ENCODE measurements around the gene PDGFA.

Gene PDGFA

DNA sequence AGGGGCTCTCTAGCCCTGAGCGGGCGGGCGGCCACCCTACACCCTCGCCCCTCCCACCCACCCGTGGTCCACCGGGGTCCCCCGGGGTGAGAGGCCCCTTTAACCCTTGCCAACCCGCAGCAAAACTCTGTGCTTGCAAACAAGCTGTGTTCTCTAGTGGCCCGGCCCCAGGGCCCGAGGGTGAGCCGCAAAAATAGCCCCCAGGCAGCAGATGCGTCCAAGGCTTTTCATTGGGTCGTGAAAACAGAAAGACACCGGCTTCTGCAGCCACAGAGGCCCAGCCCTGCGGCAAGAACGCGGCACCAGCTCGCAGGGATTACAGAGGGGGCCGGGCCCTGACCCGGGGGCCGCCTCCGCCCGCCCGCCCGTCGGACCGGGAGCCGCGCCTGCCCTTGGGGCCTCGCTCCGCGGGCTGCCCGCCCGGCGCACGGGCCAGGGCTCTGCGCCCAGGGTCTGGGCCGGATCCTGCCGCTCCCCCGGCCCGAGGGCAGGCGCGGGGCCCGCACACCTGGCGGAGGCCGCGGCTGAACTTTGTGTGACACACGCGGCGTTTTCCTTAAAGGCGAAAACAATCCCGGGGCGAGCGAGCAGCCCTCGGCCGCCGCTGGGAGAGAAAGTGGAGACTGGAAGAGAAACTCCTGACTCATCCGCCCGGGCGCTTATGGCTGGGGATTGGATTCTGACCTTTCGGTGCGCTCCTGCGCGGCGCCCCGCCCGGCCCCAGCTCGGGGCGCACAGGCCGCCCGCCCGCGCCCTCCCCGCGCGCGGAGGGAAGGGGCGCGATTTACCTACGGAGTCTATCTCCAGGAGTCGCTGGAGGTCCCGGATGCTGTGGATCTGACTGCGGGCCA is 2.8 kb downstream of the PDGFA start:
- DNase-seq (ENCODE audit: low spot score): peak; percentile 77

DNA sequence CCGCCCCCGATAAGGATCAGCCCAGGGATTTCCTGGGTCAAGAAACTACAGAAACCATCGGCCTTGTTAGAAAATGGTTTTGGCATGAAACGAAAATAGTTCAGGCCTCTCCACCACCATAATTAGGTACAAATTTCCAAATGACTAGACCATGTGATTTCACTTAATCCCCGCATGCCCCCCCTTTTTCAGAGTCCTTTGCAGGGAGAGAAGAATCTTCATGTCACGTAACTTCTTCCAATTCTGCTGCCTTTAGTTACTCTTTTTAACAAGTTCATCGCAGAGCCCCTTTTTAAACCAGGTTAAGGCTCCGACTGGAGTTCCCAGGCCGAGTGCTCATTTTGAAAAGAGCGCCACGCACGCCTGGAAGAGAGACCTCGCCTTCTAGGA is 3.4 kb downstream of the PDGFA start:
- no peak for DNase-seq (ENCODE audit: low spot score)

DNA sequence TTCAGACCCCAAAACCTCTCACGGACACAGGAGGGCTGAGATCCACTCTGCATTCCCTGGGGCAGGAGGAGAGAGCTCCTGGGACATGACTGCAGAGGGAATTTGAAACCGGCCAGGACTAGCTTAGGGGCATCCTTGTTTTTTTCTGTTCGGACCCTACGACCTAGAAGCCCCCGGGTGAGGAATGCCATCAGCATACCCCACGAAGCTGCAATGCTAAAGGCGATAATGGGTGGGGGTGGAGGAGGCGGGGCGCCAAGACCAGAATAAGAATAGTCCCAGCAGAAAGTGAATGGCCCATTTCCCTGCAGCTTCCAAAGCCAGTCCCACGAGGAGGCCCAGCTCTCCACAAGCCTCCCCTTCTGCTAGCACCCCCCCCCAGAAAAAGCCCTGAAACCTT is 4.0 kb downstream of the PDGFA start:
- no peak for DNase-seq (ENCODE audit: low spot score)

DNA sequence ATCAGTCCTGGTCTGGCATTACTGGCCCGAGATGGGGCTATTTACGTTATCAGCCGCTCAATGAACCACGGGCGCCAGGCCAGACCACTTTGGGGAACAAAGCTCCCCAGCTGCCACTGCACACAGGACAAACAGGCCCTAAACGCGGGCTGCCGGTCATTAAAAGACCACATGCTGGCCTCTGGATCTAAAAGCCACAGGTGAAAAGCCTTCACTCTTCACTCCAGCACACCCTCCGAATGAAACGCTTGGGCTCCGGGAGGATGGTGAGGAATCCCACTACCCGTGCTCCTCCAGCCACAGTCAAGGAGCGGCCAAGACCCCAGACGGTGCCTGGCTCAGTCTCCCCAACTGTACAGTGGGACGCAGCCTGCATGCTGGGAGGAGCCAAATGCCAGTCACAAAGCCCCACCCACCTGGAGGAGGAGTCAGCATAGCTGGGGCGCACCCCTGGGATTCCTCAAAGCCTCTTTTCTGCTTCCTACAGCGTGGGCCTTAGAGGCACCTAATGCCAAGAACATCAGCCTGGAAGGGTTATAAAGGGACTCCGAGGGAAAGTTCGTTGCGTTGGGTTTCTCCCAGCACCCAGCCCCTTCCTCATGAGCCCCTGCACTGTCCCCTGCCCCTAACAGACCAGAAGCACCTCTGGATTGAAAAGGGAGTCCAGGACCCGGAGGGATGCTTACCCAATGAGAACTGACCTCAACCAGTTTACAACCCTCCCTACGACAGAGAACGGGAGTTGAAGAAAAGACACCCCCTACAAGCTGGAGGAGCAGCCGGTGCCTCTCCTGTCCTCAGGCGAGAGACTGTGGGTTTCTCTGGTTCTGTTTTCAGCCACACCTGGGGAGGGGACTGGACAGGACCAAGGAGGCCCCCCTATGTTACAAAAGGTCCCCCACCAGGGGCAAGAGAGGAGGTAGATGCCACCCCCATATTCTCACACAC is 4.7 kb downstream of the PDGFA start:
- no peak for DNase-seq (ENCODE audit: low spot score)

DNA sequence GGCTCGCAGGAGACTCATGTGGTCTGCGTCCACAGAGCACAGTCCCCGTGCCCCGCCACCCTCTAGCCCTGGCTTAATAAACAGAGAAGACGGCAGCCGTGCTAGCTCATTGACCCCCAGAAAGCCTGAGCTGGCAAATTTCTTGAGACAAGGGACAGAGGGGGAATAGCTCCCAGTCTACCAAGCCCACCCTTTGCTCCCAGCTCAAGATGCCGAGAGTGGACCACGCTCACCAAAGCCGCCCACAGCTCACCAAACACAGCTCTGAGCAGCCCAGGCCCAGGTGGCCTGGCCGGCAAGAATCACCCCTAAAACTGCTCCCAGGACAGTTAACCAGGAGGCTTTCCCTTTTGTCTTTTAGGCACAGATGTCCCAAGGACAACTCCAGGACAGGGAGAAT is 5.4 kb downstream of the PDGFA start:
- no peak for DNase-seq (ENCODE audit: low spot score)

DNA sequence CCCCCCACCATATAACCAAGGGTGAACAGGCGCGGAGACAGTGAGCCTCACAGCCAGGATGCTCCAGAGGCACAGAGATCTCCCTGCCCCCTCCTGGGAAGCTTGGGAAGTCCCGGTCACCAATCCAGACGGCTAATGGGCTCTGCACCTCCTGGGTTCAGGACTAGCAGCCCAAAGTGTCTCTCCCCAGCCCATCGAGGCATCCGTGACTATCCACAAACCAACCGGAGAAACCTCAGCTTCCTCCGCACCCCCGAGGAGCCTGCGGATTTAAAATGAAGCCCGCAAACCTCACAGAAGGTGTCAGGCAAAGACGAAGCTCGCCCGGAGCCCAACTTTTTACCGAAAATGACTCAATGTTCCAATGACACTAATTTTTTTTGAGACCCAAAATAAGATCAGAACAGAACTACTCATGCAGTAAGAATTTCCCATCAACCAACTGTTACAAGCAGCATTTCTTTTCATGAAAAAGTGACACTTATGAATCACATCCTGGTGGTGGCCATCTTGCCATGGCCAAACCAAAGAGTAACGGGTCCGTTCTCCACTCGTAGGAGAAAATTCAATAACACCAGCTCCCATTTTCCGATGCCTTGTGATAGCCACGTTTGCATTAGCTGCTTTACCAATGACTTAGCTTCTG is 6.0 kb downstream of the PDGFA start:
- DNase-seq (ENCODE audit: low spot score): no peak

DNA sequence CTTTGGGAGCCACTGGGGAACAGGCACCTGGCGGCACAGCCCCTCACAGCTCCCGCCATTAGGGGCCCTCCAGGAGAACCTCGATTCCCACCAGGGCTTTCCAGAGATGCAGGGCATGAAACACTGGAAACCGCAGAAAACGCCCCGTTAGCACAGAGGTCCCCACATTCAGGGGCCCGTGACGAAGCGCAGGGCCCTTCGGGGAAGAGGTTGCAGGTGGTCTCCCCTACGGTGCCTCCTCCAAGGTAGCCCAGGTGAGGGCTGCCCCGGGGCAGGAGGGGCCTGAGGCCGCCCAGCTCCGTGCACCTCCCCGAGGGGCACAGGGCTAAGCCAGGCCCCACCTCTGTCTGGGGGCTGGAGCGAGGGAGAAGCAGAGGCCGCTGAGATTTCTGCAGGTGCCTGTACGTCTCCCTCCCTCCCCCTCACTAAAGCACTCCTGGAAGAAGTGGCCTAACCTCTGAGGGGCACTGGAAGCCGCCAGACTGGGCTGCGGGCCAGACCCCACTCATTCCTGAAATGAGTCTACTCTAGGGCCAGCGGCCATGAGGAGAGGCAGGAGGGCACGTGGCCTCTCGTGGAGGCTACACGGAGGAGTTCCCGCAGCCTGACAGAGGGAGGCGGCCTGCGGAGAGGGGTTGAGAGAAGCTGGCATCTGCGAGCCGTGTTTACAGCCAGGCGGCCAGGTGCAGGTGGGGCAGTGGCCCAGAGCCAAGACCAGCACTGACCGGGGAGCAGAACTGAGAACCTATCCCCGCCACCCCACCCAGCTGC is 6.9 kb downstream of the PDGFA start:
- no peak for DNase-seq (ENCODE audit: low spot score)

DNA sequence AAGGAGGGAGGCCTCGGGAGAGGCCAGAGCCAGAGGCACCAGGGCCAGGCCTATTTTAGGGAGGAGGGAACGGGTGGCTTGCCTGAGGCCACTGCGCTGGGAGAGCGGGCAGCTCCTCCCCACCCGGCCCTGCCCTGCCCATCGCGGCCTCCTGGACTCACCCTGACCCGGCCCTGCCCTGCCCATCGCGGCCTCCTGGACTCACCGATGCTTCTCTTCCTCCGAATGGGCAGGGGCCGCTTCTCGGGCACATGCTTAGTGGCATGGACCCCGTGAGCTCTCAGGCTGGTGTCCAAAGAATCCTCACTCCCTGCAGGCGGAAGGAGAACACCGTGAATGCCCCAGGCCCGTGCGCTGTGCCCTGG is 7.5 kb downstream of the PDGFA start:
- no peak for DNase-seq (ENCODE audit: low spot score)

DNA sequence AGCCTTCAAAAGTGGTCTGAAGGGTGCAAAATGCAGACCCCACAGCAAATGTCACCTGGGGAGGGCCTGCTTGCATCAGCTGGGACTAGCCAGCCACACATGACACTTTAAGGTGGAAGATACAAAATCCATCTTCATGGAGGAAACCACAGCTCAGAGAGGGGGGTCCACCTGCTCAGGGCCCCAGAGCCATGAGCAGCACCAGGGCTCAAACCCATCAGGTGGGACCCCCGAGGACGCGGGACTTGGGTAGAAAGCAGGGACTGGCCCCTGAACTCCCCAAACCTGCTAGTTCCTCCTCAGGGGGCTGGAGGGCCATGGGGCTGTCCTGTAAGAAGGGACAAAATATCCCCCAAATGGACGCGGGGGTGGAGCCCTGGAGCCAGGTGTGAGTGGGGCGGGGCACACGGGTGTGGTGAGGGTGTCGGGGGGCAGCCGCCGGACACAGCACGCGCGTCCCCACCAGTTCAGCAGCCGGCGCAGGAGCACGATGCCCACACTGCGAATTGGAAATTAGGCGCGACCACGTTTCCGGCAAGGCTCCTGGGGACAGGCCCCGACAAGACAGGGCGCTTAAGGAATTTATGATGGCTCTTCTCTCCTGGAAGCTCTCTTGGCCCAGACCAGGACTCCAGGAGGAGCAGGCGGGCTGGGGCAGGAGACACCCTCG is 8.0 kb downstream of the PDGFA start:
- no peak for DNase-seq (ENCODE audit: low spot score)

DNA sequence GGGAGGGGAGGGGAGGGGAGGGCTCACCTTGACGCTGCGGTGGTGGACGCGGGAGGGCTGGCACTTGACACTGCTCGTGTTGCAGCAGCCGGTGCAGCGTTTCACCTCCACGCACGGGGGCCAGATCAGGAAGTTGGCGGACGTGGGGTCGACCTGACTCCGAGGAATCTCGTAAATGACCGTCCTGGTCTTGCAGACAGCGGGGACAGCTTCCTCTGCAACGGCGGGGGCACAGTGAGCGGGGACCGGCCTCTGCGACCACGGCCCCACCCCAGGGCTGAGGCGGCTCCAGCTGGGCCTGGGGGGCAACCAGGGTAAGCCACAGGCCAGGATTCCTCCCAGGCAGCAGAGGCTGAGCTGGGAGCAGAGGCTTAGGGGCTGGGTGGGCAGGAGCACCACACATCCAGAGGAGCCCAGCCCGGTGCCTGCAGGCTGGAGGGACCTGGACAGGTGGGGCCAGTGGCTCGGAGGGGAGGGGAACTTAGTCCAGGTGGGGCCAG is 8.8 kb downstream of the PDGFA start:
- DNase-seq (ENCODE audit: low spot score): no peak

DNA sequence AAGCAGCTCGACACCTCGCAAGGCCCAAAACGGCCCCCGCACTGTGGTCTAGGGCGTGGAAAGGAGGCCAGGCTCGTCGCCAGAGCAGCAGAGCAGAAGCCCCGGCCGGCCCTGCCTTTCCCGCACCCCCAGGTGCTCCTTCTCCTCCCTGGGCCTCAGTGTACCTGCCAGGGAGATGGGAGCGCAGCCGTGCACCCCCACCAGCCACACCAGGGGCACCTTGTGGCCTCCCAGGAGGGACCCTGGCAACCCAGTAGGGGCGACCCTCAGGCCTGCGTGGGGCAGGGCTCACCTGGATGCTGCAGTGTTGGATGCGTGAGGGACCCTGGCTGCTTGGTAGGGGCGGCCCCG is 9.5 kb downstream of the PDGFA start:
- DNase-seq (ENCODE audit: low spot score): no peak

DNA sequence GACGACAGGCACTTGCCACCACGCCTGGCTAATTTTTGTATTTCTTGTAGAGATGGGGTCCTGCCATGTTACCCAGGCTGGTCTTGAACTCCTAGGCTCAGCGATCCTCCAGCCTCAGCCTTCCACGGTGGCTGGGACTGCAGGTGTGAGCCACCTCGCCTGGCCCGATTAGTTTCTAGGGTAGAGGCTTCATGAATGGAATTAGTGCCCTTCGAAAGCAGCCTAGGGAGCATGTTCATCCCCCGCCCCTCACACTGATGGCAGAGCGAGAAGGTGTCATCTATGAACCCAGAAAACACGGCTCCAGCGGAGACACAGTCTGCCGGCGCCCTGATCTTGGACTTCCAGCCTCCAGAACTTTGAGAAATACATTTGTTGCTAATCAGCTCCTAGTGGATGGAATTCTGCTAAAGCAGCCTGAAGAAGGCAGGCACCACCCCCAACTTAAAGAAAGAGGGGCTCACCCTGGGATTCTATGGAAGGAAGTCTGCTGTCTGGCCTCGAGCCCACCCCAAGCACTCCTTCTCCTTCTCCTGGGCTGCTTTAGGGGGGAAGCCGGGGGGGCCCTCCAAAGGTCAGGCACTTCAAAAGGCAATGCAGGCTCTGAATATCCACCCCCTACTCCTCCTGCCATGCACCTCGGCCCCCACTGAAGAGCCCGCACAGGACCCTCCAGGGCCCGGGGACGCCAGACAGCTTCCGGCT is 10.1 kb downstream of the PDGFA start:
- no peak for DNase-seq (ENCODE audit: low spot score)

DNA sequence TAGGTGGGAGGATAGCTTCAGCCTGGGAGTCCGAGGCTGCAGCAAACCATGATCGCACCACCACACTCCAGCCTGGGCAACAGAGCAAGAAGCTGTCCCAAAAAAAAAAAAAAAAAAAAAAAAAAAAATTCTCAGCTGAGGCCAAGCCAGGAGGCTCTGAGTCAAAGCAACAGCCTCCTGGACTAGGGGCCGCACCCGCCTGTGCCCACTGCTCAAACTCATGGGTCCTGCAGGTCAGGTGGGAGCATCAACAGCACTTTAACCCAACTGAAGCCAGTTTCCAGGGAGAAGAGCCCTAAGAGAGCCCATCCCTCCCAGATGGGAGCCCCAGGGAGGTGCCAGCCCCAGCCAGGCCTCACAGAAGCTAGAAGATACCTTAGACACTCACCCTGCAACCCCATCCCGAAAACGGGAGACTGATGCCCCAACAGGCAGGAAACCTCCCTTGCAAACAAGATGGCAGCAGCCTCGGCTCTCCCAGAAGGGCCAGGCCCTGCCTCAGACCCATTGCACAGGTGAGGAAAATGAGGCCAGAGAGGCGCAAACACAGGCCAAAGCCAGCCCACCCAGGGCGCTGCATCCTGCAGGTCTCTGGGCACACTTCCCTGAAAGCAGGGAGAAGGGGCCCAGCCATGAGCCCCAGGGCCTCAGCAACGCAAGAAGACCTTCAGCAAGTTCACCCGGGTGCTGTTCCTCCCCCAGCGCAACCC is 11.0 kb downstream of the PDGFA start:
- no peak for DNase-seq (ENCODE audit: low spot score)

DNA sequence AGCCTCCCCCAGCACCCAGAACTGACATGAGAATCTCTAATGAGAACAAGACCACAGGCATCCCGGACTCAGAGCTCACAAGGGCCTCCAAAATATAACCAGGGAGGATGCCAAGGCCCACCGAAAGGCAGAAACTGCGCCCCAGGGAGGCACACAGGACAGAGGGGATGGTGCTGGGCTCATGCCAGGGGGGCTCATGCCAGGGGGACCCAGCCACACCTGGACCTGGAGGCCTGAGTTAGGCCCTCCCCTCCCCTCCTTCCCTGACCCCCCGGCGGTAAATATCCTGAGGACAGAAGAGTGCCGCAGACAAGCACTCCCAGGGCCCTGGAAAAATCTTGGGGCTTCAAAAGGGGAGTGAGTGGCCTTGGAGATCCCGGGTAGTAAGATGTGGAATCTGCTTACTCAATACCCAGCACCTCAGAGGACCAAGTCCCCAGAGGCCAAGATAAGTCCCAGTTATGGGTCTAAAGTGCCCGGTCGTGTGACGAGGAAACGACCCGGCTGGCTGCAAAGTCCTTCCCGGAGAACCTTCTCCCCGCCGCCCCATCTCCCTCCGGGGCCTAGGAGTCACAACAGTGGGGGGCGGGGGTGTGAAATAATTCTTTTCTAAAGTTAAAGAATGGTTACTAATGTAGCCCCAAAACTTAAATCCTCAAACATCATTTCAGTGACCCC is 11.9 kb downstream of the PDGFA start:
- no peak for DNase-seq (ENCODE audit: low spot score)

DNA sequence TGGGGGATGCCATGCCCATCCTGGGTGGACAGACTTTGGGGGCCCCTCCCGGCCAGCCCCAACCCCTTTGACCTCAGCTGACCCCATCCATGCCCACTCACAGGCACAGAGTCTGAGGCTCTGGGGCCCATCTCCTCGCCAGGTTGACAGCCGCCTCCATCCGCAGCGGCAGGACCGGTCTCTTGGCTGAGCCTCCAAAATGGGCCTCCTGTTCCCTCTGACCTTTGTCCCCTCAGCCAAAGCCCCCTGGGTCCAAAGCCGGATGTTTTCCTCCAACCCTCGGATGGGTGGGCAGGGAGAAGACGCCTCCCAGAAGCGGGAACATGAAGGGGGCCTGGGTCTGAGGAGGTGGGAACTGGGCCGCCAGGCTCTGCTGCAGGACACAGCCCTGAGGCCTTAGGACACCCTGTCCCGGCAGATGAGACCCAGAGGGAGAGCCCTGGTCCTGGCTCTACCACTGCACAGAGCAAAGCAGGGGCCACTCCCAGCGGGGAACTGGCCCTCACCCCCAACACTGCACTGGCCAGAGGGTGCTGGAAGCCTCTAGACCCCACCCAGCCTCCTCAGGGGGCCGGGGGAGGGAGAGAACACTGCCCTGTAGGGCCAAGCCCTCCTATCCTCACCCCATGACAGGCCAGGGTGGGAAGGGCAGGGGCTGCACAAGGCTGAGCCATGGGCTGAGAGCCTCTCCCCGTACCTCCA is 12.6 kb downstream of the PDGFA start:
- no peak for DNase-seq (ENCODE audit: low spot score)

DNA sequence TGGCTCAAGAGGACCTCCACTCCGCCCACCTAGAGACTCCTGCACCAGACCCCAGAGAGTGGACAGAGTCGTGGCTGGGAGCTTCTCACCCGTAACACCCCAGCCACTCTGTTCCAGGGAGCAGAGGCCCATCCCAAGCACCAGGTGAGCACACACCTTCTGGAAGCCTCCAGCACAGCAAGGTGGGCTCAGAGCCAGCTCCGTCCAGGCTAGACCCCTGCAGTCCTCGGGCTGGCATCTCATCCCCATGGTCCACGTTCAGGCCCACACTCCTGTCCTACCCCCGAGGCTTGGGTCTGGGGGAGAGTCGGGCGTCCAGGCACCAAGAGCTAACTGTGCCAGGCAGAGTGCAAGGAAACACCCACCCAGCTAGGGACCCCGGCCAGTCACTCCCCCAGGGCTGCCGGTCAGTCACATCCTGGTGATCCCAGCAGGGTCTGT is 13.2 kb downstream of the PDGFA start:
- DNase-seq (ENCODE audit: low spot score): no peak

DNA sequence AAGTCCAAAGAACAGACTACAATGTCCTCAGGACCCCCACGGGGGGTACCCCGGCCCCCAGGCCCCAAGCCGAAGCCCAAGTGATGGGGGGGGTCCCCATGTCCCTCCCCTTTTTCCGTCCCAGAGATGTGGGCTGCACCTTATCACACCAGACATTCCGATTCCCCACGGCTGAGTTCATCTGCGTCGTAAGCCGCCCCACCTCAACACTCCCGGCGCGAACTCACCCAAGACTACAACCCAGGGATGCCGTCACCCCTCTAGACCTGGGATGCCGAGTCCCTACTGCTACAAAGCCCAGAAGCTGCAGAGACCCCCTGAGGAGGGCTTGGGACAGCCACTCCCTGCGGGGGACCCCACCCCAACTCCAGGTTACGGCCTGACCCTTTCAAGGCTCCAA is 14.5 kb downstream of the PDGFA start:
- DNase-seq (ENCODE audit: low spot score): no peak

DNA sequence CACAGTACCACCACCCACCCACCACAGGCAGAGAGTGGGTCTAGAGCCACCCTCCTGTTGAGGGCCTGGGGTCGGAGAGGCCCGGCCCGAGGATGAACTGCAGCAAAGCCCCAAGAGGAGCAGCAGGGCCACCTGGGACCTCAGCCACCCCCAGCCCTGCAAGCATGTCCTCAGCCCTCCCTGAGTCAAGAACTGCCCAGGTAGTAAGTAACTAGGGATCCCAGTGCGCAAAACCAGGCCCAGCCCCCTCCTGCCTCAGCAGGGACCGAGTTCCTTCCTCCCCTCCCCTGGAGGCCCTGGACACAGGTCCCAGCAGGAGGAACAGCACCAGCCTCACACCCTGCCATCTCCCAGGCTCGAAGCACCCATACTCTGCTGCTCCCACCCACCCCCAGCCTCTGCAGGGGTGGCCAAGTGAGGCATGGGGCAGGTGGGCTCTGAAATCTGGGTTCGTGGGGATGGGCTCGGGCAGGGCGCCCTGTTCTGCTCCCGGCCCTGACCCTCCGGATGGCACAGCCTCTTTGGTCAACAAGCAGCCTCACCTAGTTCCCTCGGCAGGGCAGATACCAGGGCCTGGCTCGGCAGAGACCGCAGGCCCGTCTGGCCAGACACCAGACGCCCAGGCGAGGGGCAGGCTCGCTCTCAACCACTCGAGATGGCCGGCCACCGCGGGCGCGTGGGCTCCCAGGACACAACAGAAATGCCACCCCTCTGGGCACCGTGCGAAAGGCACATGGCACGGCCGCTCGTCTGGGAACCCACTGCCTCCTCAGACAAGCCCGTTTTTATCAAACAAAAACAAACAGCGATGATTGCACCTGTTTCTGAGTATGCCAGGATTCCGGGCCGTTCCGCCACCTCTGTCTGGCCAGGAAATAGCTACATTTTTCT is 15.2 kb downstream of the PDGFA start:
- no peak for DNase-seq (ENCODE audit: low spot score)
